HG03565 (cell line): ENCODE measurements around the gene CERT1.
A peak's percentile ranks its signal among the peaks of the same experiment; 100 is the strongest.

ENCODE experiments used
- ATAC-seq: cut with Tn5 transposase; IDR thresholded peaks from one replicate; pipeline ENCODE4 v1.9.1; 2021; ENCODE audit warnings: mild to moderate bottlenecking, moderate library complexity; ENCODE audit not compliant: unreplicated experiment

CERT1 gene

GRCh38 chr5:75412111-75412990, 99.1 kb downstream of the CERT1 start:
- ATAC-seq, result no peak

GRCh38 chr5:75405296-75405695, 106.1 kb downstream of the CERT1 start:
- no peak for ATAC-seq

DNA sequence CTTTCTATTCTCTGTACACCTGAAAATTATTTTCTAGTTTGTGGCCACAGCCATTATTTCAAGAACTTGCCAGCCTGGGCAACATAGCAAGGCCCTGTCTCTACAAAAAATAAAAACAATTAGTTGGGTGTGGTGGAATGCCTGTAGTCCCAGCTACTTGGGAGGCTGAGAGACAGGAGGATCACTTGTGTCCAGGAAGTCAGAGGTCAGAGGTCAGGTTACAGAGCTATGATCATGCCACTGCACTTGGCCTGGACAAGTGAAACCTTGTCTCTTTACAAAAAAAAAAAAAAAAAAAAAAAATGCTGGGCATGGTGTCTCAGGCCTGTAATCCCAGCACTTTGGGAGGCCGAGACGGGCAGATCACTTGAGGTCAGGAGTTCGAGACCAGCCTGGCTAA, 116.2 kb downstream of the CERT1 start:
- ATAC-seq, result no peak

DNA sequence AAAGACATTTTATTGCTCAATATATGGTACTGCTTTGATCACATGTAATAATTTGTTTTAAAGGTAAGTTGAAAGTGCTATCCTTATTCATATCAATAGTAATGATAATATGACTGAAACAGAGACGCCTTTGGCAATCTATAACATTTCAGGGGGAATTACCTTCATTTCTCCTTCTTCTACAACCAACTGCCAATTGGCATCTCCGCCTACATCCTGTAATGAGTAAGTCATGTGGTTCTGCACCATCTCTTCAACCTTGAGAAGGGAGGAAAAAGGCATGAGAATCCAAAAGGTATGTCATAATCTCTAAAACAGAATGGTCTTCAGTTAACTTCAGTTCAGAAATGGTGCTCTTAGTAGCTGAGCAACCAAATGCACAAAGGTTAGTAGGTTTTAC, 122.0 kb downstream of the CERT1 start:
- ATAC-seq, result no peak

DNA sequence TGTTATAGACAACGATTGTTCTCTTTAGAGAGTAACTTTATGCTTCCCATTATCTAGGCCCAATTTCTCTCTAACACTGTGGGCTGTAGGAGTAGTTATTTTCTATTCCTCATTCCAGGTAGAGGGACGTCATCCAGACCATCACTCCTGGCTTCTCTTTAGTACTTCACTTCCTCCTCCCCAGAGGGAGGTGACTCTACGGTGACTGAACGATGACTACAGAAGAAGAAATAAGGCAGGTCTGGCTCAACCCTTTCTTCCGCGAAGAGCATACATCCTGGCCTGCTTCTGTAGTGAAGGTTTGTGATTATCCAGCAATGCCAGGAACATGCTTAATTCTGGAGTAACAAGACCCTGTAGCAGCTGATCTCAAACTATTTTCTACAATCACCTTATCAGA, 123.6 kb downstream of the CERT1 start:
- ATAC-seq, result no peak

GRCh38 chr5:75384218-75384617, 127.2 kb downstream of the CERT1 start:
- ATAC-seq, result no peak

DNA sequence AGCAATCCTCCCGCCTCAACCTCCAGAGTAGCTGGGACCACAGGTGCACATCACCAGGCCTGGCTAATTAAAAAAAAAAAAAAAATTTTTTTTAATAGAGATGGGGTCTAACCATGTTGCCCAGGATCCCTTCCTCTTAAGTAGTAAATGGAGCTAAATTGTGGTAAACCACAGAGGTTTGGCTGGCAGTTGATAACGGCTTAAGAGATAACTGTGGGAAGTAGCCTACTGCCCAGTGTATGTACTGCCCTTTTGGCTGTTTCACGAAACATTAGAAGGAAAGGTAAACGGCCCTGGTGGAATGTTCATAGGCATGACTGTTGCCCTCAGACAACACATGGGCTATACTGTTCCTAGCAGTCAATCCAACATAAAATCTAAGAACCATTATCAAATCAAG, 130.0 kb downstream of the CERT1 start:
- no peak for ATAC-seq

GRCh38 chr5:75380099-75380498, 131.3 kb downstream of the CERT1 start:
- ATAC-seq, result no peak

- ATAC-seq, result no peak
Observed at GRCh38 chr5:75375414-75375813, 136.0 kb downstream of the CERT1 start.

GRCh38 chr5:75374394-75374814, 137.0 kb downstream of the CERT1 start:
- no peak for ATAC-seq

- no peak for ATAC-seq
Observed at GRCh38 chr5:75373862-75374261, 137.6 kb downstream of the CERT1 start.

DNA sequence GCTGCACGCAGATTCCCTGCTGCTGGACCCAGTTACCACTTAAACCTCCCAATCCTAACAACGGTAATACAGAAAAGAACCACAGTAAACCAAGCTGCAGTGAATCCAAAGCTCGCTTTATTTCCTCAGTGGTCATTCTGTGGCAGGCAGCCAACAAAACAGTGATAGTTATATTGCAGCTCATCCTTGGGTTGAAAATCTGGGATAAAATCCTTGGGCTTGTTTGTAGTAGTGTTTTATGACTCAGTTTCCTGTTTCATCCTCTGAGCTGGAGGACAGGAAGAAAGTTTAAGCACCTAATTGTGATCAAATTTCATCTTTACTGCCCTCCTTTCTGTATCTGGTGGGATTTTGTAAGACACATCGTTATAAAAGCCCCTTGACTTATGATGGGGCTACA, 143.0 kb downstream of the CERT1 start:
- no peak for ATAC-seq

GRCh38 chr5:75367401-75367800, 144.0 kb downstream of the CERT1 start:
- no peak for ATAC-seq

DNA sequence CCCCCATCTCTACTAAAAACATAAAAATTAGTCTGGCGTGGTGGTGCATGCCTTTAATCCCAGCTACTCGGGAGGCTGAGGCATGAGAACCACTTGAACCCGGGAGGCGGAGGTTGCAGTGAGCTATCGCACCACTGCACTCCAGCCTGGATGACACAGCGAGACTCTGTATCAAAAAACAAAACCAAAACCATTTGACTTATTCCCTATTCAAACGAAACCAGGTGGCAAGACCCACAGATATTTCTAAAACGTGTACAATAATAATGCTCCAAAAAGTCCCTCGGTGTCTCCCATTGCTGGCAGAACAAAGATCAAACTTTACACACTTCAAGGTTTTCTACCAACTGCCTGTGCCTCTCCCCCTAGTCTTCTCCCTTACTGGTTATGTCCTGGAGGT, 144.6 kb downstream of the CERT1 start:
- ATAC-seq, result peak; percentile 68

DNA sequence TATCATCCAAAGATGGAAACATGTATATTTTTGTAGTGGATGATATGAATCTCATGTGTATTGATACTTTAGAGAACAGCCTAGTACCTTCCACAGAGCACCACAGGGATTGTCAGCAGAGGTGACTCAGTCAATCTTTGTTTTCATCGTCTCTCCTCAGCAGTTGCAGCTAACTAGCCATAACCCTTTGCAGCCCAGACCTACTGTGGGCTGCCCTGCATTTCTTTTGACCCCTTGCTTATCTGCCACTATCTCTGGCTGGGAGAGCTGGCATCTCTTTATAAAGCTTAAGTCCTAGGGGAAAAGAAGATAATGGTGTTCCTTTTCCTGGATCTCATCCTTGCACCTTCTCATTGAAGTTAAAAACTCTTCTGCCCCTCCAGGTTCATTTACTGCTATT, 145.7 kb downstream of the CERT1 start:
- ATAC-seq, result no peak

GRCh38 chr5:75364571-75365280, 146.7 kb downstream of the CERT1 start:
- no peak for ATAC-seq

DNA sequence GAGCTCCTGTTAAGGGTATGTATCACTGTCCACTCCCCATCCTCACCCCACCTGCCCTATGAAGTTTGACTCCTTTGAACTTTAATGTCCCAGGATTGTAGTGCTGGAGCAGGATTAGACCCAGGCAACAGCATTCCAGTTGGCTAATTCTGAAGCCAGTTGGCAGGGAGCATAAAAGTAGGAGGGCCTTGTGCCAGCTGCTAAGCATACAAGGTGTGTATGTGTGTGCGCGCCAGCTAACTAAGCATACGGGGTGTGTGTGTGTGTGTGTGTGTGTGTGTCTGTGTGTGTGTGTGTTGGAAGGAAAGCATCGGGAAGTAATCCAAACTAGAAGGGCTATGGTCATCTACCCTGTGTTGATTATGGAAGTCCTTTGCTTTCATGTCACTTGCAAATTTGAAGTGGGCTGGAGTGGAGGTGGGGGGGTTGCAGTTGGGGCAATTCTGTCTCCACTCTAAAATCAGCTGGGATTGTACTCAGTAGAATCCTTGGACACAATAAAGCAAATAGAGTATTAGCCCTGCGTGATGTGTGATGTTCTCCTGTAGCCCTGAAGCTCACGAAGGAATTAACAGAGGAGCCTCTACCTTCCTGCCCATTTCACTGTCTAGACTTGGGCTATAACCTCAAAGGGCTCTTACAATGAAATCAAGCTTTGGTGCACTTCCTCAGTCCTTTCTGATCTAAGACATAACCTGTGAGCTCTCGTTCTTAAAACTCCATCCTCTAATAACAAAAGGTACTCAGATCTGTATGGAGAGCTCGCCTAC, 147.5 kb downstream of the CERT1 start:
- no peak for ATAC-seq

GRCh38 chr5:75363111-75363510, 148.3 kb downstream of the CERT1 start:
- no peak for ATAC-seq

DNA sequence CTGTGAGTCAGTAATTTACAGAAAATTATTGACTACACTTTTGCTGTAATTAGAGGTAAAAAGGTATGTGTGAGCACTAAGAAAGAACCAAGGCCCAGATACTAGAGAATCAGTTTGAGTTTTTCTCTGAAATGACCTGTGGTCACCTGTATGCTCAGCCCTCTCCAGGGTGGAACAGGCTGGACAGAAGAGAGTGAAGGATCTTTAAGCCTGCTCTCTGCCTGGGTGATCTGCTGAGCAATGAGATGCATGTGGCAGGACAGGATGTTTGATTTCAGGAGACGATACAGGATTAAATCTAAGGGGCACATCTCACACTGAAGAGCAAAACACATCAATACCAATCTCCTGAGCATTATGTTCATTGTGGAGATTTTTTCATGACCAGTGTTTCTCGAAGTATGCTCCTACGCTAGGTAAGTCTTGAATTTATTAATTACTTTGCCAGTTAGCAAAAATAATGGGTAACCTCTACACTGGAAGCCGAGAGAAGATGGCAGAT, 148.9 kb downstream of the CERT1 start:
- no peak for ATAC-seq

DNA sequence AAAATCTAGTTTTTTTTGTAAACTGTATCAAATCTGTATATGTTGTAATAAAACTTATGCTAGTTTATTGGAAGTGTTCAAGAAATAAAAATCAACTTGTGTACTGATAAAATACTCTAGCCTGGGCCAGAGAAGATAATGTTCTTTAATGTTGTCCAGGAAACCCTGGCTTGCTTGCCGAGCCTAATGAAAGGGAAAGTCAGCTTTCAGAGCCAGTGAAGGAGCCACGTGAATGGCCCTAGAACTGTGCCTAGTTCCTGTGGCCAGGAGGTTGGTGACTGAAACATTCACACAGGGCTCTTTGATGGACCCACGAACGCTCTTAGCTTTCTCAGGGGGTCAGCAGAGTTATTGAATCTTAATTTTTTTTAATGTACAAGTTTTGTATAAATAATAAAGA, 150.1 kb downstream of the CERT1 start:
- no peak for ATAC-seq

DNA sequence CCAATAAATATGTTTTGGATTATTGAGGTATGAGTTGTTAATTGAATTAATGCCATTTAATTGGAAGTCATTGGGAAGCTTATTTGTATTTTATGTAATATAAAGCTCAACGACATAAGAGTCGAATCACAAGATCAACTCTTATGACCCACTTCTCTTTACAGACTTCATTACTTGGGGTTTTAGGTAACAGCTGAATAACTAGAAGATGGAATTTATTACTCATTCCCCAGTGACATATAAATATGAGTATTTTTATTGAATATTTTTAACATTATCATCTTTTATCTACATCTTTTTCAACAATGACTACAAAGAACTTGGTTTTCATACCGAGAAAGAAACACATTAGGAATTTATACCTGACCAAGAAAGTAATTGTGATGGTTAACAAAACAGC, 153.3 kb downstream of the CERT1 start:
- no peak for ATAC-seq
